ENCODE measurements around the gene TBCC. TPM values are rescaled to one million over a fixed set of nuclear protein-coding genes. Genes with fewer than 3 reads are reported as not detected.

Gene TBCC
- total and polyA plus RNA-seq, 8 donors = 5.1 to 35.4 (median 9.1) TPM

DNA sequence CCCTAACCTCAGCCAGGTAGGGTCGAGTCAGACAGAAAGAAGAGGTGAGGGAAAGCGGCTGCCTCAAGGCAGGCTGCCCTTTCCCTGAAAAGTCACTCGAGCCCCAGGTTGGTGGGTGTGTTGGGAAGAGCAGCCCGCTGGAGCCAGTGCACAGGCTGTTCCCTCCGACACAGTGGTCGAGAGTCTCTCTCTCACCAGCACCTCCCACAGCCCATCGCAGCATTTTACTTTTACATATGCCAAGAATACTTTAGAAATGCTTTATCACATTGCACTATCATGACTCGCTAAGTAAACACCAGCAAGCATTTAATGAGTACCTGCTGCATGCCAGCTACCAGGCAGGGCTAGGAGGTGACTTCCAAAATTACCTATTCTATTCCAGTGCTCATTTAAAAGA, 25.2 kb downstream of the TBCC start:
- no peak for ATAC-seq
- no peaks in the 10 kb centered on the region for H3K27me3 ChIP-seq
- no peaks in the 10 kb centered on the region for H3K9me3 ChIP-seq
- intact Hi-C loops (cut with DNase I) = no loop called here
- 49 to 58% methylated on average over 8 of the region's 8 CpGs for WGBS, 2 donors
- TF ChIP-seq, protein P1, sequence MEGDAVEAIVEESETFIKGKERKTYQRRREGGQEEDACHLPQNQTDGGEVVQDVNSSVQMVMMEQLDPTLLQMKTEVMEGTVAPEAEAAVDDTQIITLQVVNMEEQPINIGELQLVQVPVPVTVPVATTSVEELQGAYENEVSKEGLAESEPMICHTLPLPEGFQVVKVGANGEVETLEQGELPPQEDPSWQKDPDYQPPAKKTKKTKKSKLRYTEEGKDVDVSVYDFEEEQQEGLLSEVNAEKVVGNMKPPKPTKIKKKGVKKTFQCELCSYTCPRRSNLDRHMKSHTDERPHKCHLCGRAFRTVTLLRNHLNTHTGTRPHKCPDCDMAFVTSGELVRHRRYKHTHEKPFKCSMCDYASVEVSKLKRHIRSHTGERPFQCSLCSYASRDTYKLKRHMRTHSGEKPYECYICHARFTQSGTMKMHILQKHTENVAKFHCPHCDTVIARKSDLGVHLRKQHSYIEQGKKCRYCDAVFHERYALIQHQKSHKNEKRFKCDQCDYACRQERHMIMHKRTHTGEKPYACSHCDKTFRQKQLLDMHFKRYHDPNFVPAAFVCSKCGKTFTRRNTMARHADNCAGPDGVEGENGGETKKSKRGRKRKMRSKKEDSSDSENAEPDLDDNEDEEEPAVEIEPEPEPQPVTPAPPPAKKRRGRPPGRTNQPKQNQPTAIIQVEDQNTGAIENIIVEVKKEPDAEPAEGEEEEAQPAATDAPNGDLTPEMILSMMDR (IDR thresholded peaks at IDR 0.05) = no peak
- no peaks in the 10 kb centered on the region for H3K4me1 ChIP-seq
- H3K27ac ChIP-seq = no peak overlapping the region
- no peaks in the 10 kb centered on the region for H3K36me3 ChIP-seq
- DNase-seq = peak in 1 of 6 donors; percentile 19
- H3K4me3 ChIP-seq = no peak overlapping the region
- FAIRE-seq = no peak

DNA sequence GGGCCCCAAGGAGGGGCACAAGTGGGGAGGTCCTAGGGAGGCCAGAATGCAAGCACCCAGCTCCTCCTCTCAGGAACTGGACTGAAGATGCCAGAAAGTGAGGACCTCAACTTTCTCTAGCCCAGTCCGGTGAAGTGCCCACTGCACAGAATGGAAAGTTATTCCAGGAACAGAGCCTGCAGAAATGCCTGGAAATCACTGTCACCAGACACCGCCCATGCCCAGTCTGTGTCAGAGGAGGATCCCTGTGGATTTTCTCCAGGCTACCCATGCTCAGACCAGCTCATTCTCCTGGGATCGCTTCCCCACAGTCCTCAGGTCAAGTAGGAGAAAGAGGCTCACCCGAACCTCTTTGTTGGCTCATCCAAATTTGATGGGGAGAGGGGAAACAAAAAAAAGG, 30.0 kb downstream of the TBCC start:
- DNase-seq (peak in 1 of 6 donors; percentile 5), ATAC-seq (no peak), FAIRE-seq (no peak)
- Histone ChIP-seq H3K36me3 (no peaks in the 10 kb centered on the region), H3K27ac (no peak overlapping the region), H3K27me3 (no peaks in the 10 kb centered on the region), H3K9me3 (no peaks in the 10 kb centered on the region), H3K4me3 (no peak overlapping the region), H3K4me1 (no peaks in the 10 kb centered on the region)
- TF ChIP-seq, protein P1 (IDR thresholded peaks at IDR 0.05) = no peak
- intact Hi-C loops (cut with DNase I) = no loop called here
- 83 to 84% methylated on average over 4 of the region's 4 CpGs for WGBS, 2 donors

DNA sequence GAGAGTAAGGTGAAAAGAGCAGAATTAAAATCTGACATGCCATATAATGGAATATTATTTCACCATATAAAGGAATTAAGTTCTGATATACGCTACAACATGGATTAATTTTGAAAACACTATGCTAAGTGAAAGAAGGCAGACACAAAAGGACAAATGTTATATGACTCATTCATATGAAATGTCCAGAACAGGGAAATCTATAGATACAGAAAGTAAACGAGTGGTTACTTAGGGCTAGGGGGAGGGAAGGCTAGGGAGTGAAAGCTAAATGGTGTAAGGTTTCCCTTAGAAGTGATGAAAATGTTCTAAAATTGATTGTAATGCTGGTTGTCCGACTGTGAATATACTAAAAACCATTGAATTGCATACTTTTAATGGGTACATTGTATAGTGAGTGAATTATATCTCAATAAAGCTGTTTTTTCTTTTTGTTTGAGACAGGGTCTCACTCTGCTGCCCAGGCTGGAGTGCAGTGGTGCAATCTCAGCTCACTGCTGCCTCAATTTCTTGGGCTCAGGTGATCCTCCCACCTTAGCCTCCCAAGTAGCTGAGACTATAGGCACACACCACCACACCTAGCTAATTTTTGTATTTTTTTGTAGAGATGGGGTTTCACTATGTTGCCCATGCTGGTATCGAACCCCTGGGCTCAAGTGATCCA, 31.7 kb downstream of the TBCC start:
- intact Hi-C loops (cut with DNase I) = no loop called here
- WGBS, 2 donors = 69 to 76% methylated on average over 4 of the region's 4 CpGs
- no peak for ATAC-seq
- Histone ChIP-seq H3K27me3 (no peaks in the 10 kb centered on the region), H3K9me3 (no peaks in the 10 kb centered on the region), H3K36me3 (no peaks in the 10 kb centered on the region), H3K27ac (no peak overlapping the region), H3K4me1 (no peaks in the 10 kb centered on the region), H3K4me3 (no peak overlapping the region)
- TF ChIP-seq, protein P1 (IDR thresholded peaks at IDR 0.05) = no peak
- FAIRE-seq = no peak
- DNase-seq = no peak

DNA sequence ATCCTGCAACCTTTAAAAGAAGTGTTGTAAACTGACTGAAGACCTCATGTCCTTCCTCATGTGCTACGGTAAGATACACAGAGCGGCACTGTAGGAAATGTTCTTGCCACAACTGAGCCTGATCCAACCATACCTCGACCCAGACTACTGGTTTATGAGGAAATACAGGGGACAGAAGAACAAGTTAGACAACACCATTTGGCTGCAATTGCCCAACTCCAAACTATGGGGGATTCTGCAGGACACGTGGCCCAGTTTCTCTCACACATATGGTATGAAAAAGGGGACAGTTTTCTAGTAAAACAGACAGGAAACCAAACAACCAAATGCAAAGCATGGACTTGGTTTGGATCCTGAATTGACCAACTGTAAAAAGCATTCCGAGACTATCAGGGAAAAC, 34.0 kb downstream of the TBCC start:
- Histone ChIP-seq H3K36me3 (no peaks in the 10 kb centered on the region), H3K9me3 (no peaks in the 10 kb centered on the region), H3K27me3 (no peaks in the 10 kb centered on the region), H3K4me1 (no peaks in the 10 kb centered on the region), H3K4me3 (no peak overlapping the region), H3K27ac (no peak overlapping the region)
- TF ChIP-seq, protein P1 (IDR thresholded peaks at IDR 0.05) = no peak
- 83 to 92% methylated on average over 5 of the region's 5 CpGs for WGBS, 2 donors
- ATAC-seq (no peak), DNase-seq (no peak), FAIRE-seq (no peak)
- intact Hi-C loops (cut with DNase I) = no loop called here

DNA sequence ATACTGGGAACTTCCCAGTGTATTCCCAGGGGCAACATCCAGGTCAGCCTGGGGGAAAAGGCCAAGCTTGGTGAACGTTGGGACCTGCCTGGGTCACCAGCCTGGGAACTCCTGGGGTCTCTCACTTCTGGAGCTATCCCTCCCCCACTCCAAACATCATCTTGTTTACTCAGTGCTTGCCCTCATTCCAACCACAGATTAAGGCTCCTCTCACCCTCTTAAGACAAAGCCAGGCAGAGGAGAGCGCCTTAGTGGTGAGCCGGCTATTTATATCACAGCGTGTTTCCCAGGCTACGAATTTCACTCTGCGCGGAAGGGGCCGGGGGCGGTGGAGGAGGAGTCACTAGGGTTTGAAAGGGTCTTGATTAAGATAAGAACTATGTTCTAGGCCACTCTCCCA, 35.6 kb downstream of the TBCC start:
- TF ChIP-seq, protein P1 (IDR thresholded peaks at IDR 0.05) = no peak
- no peak for FAIRE-seq
- no peak for DNase-seq
- Histone ChIP-seq H3K27me3 (no peaks in the 10 kb centered on the region), H3K27ac (no peak overlapping the region), H3K36me3 (no peaks in the 10 kb centered on the region), H3K9me3 (no peaks in the 10 kb centered on the region), H3K4me3 (no peak overlapping the region), H3K4me1 (no peaks in the 10 kb centered on the region)
- 59% methylated on average over 9 of the region's 9 CpGs for WGBS, 2 donors
- ATAC-seq = no peak
- intact Hi-C loops (cut with DNase I) = no loop called here
